K562 (cell line): ENCODE results near the gene HBP1. TPM values are rescaled to one million over a fixed set of nuclear protein-coding genes. Genes with fewer than 3 reads are reported as not detected.

Experiments used
- ATAC-seq: fragments of 200-7000 bp; cut with Tn5 transposase; 3 replicates; pipeline ENCODE4 v1.9.1; 2020; ENCODE audit warnings: moderate library complexity
- BruUV-seq: library from RNA; stranded (reverse); fragments of 400-500 nt; replicated peaks from 2 replicates; lab custom pipeline; 2021; lab: Mats Ljungman, UMichigan
- CTCF ChIA-PET: fragments of 300-600 bp; formaldehyde crosslinking; extraction: SDS; loops from one replicate; lab custom pipeline; 2021; ENCODE audit warnings: low intra/inter-chr PET ratio; lab: Yijun Ruan, JAX
- POLR2A ChIA-PET: fragments of 300-600, 350-650 bp; sonication (Branson Sonifier 250); formaldehyde crosslinking; extraction: SDS; loops from one replicate; lab custom pipeline; 2021; ENCODE audit warnings: antibody characterized with exemption, inconsistent platforms; lab: Yijun Ruan, JAX
- DNase-seq, 4 experiments: peaks; one replicate each; pipeline versions ENCODE4 v3.0.0 to v3.0.0-alpha.2; 2011 to 2018; ENCODE audit warnings: low spot score in 3 of 4, mixed read lengths in 3 of 4; ENCODE audit errors: extremely low read depth in 1 of 4
- FAIRE-seq: peaks from 2 replicates; lab custom pipeline; 2011; peaks lifted over from hg19 to GRCh38; lab: Jason Lieb, UNC
- H2AFZ ChIP-seq: 2 replicates; pipeline ENCODE4 v1.6.0; 2011; ENCODE audit warnings: low read depth, low read length, control low read depth, inconsistent platforms
- H3K27ac ChIP-seq: fragments of 200-600 bp; 3 replicates; pipeline ENCODE4 v1.8.0; 2011; ENCODE audit warnings: low read depth, mild to moderate bottlenecking, control low read depth, inconsistent platforms, low read length, moderate library complexity, mixed read lengths; ENCODE audit errors: extremely low read depth
- H3K27me3 ChIP-seq, 2 experiments: fragments of 300-600 bp in 1 of 2; 2 replicates in 1 of 2; 3 replicates in 1 of 2; pipeline versions ENCODE4 v1.6.0 to v1.8.0; 2011; ENCODE audit warnings: inconsistent platforms in 2 of 2, low read length in 2 of 2, mild to moderate bottlenecking in 1 of 2, mixed read lengths in 1 of 2, moderate library complexity in 1 of 2; ENCODE audit not compliant: control insufficient read depth in 2 of 2, insufficient read depth in 2 of 2
- H3K36me3 ChIP-seq: fragments of 300-600 bp; 3 replicates; pipeline ENCODE4 v1.8.0; 2011; ENCODE audit warnings: mild to moderate bottlenecking, low read length, inconsistent platforms; ENCODE audit not compliant: control insufficient read depth, insufficient read depth
- H3K4me1 ChIP-seq, 2 experiments: fragments of 200-600 bp in 1 of 2; replicated peaks in 1 of 2; 2 replicates in 1 of 2; 3 replicates in 1 of 2; pipeline versions ENCODE4 v1.5.1 to v1.8.0; 2011; ENCODE audit warnings: inconsistent platforms in 2 of 2, low read length in 2 of 2, mild to moderate bottlenecking in 1 of 2, mixed read lengths in 1 of 2, moderate library complexity in 1 of 2; ENCODE audit not compliant: control insufficient read depth in 2 of 2, insufficient read depth in 2 of 2
- H3K4me2 ChIP-seq: 2 replicates; pipeline ENCODE4 v1.6.1; 2011; ENCODE audit warnings: low read length, control low read depth, inconsistent platforms, mixed read lengths; ENCODE audit not compliant: insufficient read depth
- H3K4me3 ChIP-seq: fragments of 200-600 bp; sonication (generic), shearing (Covaris generic); 2 replicates; pipeline ENCODE4 v1.5.1; 2016; ENCODE audit warnings: control low read depth, inconsistent platforms
- H3K79me2 ChIP-seq: fragments of 200-600 bp; 3 replicates; pipeline ENCODE4 v1.8.0; 2011; ENCODE audit warnings: low read length, inconsistent platforms; ENCODE audit not compliant: control insufficient read depth, insufficient read depth
- H3K9ac ChIP-seq, 2 experiments: 2 replicates each; pipeline versions ENCODE4 v1.6.0 to v1.6.1; 2011; ENCODE audit warnings: low read depth in 2 of 2, low read length in 2 of 2, control low read depth in 1 of 2, inconsistent platforms in 1 of 2, mild to moderate bottlenecking in 1 of 2, mixed read lengths in 1 of 2; ENCODE audit not compliant: insufficient read depth in 1 of 2
- H3K9me1 ChIP-seq: one replicate; pipeline ENCODE4 v1.6.0; 2011; ENCODE audit warnings: inconsistent platforms, mild to moderate bottlenecking, low read length, moderate library complexity; ENCODE audit not compliant: control insufficient read depth, insufficient read depth
- H3K9me3 ChIP-seq: replicated peaks from 2 replicates; pipeline ENCODE4 v1.5.1; 2011; ENCODE audit warnings: low read depth, low read length, inconsistent platforms; ENCODE audit not compliant: control insufficient read depth, insufficient read depth
- H4K20me1 ChIP-seq: replicated peaks from 2 replicates; pipeline ENCODE4 v1.6.1; 2011; ENCODE audit warnings: low read length, inconsistent platforms, mixed read lengths; ENCODE audit not compliant: control insufficient read depth, insufficient read depth
- RBM22 ChIP-seq: fragments of 200-400 bp; formaldehyde crosslinking; IDR thresholded peaks from 2 replicates; pipeline ENCODE4 v1.6.1; 2018; ENCODE audit warnings: low read length, low read depth; ENCODE audit not compliant: poor library complexity, severe bottlenecking
- ZNF57 ChIP-seq: fragments of 450-650 bp; formaldehyde crosslinking; IDR thresholded peaks from 2 replicates; pipeline ENCODE4 v1.4.0; 2020; ENCODE audit warnings: mild to moderate bottlenecking, moderate library complexity
- WGBS: fragments of 100-300 bp; shearing (Covaris generic); methylation state at CpG from one replicate; pipeline ENCODE4 v1.1.6; 2016; ENCODE audit warnings: low coverage, mixed read lengths; ENCODE audit not compliant: insufficient coverage; ENCODE audit errors: missing lambda C conversion rate; 5-methylcytosine and 5-hydroxymethylcytosine counted together
- in situ Hi-C: fragments of 300-500 bp; cut with MboI; formaldehyde crosslinking; loops from 4 replicates; pipeline ENCODE4 v1.15.0; 2018; ENCODE audit warnings: inconsistent platforms, mixed read lengths
- intact Hi-C: fragments of 100-400 bp; cut with micrococcal nuclease; formaldehyde crosslinking; loops from 2 replicates; pipeline ENCODE4 v1.14.2; 2022
- polyA plus RNA-seq, 8 experiments: library from polyadenylated mRNA; depleted of rRNA in 4 of 8; stranded (reverse) in 5 of 8; unstranded in 3 of 8; fragments of >200 nt; fragmentation: Nextera tagmentation in 2 of 8; fragmentation: Illumina TruSeq in 1 of 8; extraction: Ambion mirVana in 2 of 8; extraction: Trizol in 1 of 8; gene quantifications; 2 replicates each; pipeline versions ENCODE4 v1.2.1 to v1.2.3, GENCODE V29; 2011 to 2014; ENCODE audit warnings: inconsistent platforms in 1 of 8, missing spikeins in 1 of 8
- total RNA-seq, 7 experiments: library from RNA; depleted of rRNA in 6 of 7; stranded (reverse); fragments of >200 nt in 6 of 7; fragmentation: Illumina TruSeq in 2 of 7; extraction: Trizol in 2 of 7; gene quantifications; 2 replicates each; pipeline versions ENCODE4 v1.2.1 to v1.2.3, GENCODE V29; 2011 to 2021; ENCODE audit warnings: low replicate concordance in 1 of 7

HBP1 gene
- total and polyA plus RNA-seq, 9 of the 15 experiments (the other 6 are each of a cell fraction or from before 2014, with no cell fraction given) = 18.7 to 59.9 (median 27.0) TPM

GRCh38 chr7:107196834-107197610, 28.2 kb downstream of the HBP1 start:
- no peak for DNase-seq
- no peak for ATAC-seq
- TF ChIP-seq ZNF57 (CRISPR knock-in tag) (no peak), RBM22 (peak; percentile 66)
- Histone ChIP-seq H3K27me3 (no peaks in the 10 kb centered on the region), H3K9me3 (no peaks in the 10 kb centered on the region), H3K36me3 (peaks cover 57% of the 10 kb centered on the region), H3K4me1 (no peaks in the 10 kb centered on the region), H3K4me3 (no peak overlapping the region), H4K20me1 (no peaks in the 10 kb centered on the region), H3K9ac (no peak overlapping the region), H3K27ac (no peak overlapping the region), H3K79me2 (no peaks in the 10 kb centered on the region), H3K4me2 (no peak overlapping the region), H2AFZ (no peak overlapping the region), H3K9me1 (no peaks in the 10 kb centered on the region)
- ChIA-PET POLR2A (interaction anchor here (0.6 to 2.9 kb wide), 10 partner anchors 8 to 912 kb away, joined by 3 to 14 read pairs (median 3); partner anchors contain the start of gene HBP1), CTCF (no interaction called here)
- no peak for FAIRE-seq
- intact Hi-C loops (no loop called here), in situ Hi-C loops (loop anchor here (10.0 kb wide), 1 partner anchor 528 kb away; no protein-coding TSS in a partner anchor)
- 84% methylated on average over 10 of the region's 10 CpGs for WGBS
- no TSS peak for BruUV-seq
